Measurements from ENCODE around the gene FMNL2.

FMNL2 gene

DNA sequence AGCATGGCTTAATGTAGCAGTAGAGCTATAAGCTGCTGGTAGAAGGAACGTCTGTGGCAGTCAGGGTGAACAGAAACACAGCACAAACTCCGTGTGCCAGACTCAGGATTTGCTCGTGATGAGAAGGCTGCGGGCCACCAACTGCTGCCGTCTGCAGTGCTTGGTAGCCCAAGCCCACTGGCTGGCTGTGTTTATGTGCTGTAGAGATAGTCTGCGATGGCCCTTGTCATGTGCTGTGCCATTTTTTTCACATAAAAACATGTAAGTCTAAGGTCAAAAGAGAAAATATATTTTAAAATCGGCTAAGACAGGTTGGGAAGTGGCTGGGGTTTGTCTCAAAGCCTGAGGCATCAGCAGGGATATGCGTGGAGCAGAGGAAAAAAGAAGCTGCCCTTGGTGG lies 303.6 kb downstream of the FMNL2 start:
- no peak for DNase-seq (ENCODE audit: low read depth)
- H3K4me3 ChIP-seq (ENCODE audit: control insufficient read depth, low read depth, low read length): no peak overlapping the region
- TF ChIP-seq, protein P1, sequence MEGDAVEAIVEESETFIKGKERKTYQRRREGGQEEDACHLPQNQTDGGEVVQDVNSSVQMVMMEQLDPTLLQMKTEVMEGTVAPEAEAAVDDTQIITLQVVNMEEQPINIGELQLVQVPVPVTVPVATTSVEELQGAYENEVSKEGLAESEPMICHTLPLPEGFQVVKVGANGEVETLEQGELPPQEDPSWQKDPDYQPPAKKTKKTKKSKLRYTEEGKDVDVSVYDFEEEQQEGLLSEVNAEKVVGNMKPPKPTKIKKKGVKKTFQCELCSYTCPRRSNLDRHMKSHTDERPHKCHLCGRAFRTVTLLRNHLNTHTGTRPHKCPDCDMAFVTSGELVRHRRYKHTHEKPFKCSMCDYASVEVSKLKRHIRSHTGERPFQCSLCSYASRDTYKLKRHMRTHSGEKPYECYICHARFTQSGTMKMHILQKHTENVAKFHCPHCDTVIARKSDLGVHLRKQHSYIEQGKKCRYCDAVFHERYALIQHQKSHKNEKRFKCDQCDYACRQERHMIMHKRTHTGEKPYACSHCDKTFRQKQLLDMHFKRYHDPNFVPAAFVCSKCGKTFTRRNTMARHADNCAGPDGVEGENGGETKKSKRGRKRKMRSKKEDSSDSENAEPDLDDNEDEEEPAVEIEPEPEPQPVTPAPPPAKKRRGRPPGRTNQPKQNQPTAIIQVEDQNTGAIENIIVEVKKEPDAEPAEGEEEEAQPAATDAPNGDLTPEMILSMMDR (conservative IDR thresholded peaks at IDR 0.05; ENCODE audit: control insufficient read depth, insufficient read depth, low read depth, low read length): no peak

DNA sequence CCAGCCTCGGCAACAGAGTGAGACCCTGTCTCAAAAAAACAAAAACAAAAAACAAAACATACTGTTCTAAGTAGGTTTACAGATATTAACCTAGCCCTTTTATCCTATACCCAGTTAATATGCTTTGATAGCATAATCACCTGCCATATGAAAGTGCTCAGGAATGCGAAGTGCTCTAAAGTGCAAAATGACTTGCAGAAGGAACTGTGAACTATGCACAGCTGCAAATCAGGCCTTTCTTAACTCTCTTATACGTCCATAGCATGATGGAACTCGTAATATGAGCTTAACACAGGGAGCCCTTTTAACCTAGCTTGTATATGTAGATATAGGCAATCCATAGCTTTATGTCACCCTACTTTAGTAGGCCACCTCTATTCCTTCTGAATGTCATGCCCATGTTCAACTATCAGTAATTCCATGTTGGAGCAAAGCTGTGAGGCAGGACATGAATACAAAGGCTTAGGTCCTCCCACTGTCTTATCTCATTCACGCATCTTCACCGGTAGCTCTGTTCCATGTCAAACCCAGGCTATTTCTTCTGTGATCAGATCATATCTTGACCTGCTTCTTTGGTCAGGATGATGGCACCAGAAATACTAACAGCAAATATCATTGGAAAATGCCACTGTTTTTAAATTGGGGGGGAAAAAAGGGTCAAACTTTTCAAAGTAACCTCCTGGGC lies 309.4 kb downstream of the FMNL2 start:
- TF ChIP-seq, protein P1 (conservative IDR thresholded peaks at IDR 0.05; ENCODE audit: control insufficient read depth, insufficient read depth, low read depth, low read length): no peak

DNA sequence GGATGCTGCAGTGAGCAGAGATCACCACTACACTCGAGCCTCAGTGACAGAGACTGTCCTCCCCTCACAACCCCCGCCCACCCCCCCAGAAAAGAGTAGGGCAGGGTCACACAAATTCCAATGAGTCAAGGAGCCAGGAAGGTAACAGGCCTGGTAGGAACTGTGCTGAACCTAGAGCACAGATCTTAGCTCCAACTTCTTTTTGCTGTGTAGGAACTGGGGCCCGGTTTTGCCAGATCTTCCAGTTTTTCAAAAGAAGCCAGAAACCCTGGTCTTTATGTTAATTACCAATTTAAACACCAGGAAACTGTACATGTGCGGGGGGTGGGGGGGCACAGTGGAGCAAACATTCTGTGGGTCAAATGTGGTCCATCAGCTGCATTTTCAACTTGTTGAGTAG lies 311.3 kb downstream of the FMNL2 start:
- H3K4me3 ChIP-seq (ENCODE audit: control insufficient read depth, low read depth, low read length): no peak overlapping the region
- TF ChIP-seq, protein P1 (conservative IDR thresholded peaks at IDR 0.05; ENCODE audit: control insufficient read depth, insufficient read depth, low read depth, low read length): no peak
- DNase-seq (ENCODE audit: low read depth): no peak

More for the DNA sequence above, 309.4 kb downstream of the FMNL2 start:
- no peak overlapping the region for H3K4me3 ChIP-seq (ENCODE audit: control insufficient read depth, low read depth, low read length)
- DNase-seq (ENCODE audit: low read depth): no peak

DNA sequence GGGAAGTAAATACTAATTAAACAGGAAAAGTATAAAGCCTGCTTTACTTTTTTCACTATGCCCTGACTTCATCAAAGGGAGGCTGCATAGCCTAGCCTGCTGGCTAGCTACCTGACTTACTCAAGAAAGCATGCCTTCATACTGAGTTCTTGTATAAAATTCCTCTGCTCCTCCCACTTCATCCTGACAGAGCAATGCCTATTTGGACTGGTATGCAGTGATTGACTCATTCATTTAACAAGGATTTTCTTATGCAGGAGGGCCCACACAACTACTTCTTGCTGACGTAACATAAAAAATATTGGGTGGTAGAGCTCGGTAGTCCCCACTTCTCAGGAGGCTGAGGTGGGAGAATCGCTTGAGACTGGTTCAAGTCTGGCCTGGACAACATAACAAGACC lies 311.8 kb downstream of the FMNL2 start:
- DNase-seq (ENCODE audit: low read depth): peak; percentile 90
- no peak overlapping the region for H3K4me3 ChIP-seq (ENCODE audit: control insufficient read depth, low read depth, low read length)
- TF ChIP-seq, protein P1 (conservative IDR thresholded peaks at IDR 0.05; ENCODE audit: control insufficient read depth, insufficient read depth, low read depth, low read length): no peak

DNA sequence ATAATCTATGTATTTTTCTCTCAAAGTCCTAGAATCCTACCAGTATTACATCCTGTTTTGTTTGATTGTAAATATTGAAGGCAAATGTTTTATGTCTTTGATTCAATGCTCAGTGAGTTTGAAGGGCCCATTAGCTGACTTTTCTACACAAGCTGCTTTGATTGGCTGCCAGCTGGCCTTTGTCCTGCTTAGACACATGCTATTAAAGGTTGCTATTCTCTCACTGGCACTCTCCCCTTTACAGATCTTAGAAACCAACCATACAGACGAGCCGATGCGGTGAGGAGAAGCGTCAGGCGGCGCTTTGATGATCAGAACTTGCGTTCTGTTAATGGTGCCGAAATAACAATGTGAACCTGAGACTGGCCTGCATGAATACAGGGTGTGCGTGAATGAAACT lies 312.6 kb downstream of the FMNL2 start:
- DNase-seq (ENCODE audit: low read depth): peak; percentile 76
- no peak overlapping the region for H3K4me3 ChIP-seq (ENCODE audit: control insufficient read depth, low read depth, low read length)
- TF ChIP-seq, protein P1 (conservative IDR thresholded peaks at IDR 0.05; ENCODE audit: control insufficient read depth, insufficient read depth, low read depth, low read length): no peak

DNA sequence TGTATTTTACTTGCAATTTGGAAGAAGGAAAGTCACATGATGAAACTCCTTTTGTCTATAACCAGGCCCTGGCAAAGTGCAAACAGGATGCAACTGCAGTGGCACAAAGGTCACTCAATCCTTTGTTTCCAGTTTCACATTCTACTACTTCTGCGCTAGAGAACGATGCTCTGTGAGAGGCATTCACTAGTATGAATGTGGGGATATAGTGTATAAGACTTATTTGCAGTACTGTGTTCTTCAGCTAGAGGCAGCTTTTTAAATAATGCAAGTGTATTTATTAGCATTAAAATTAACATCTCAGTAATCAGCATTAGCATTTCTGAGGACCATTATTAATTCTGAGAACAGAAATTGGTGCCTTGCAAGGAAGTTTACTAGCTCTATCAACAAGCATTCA lies 313.4 kb downstream of the FMNL2 start:
- no peak overlapping the region for H3K4me3 ChIP-seq (ENCODE audit: control insufficient read depth, low read depth, low read length)
- TF ChIP-seq, protein P1 (conservative IDR thresholded peaks at IDR 0.05; ENCODE audit: control insufficient read depth, insufficient read depth, low read depth, low read length): peak; percentile 36
- peak; percentile 35 for DNase-seq (ENCODE audit: low read depth)

Data from fibroblast of mammary gland (primary cell).